Measurements from ENCODE around the gene VPS13D.

- TF ChIP-seq CTCF (IDR thresholded peaks at IDR 0.05) (no peak), POLR2A (IDR thresholded peaks at IDR 0.05) (no peak)
Observed at GRCh38 chr1:12443151-12443550, 213.3 kb downstream of the VPS13D start.

All from body of pancreas (tissue), 4 donors.